SU-DHL-6 (cell line): ENCODE data around the gene RHOA.
"Not testable (repeated sequence)": the region's sequence is repeated elsewhere in the genome, so short reads cannot be mapped to it uniquely, and the experiment has no call there.

Experiments used
- H2AFZ ChIP-seq: fragments of 200-600 bp; sonication (generic); 2 replicates; pipeline ENCODE4 v1.6.1; 2014; ENCODE audit warnings: low read depth, mild to moderate bottlenecking, moderate library complexity, mixed read lengths, antibody characterized with exemption, low read length; ENCODE audit not compliant: severe bottlenecking
- H3F3A ChIP-seq: fragments of 200-600 bp; shearing (Covaris generic); 2 replicates; pipeline ENCODE4 v1.6.0; 2016; ENCODE audit warnings: antibody characterized with exemption, mild to moderate bottlenecking; ENCODE audit not compliant: insufficient read depth
- H3K27ac ChIP-seq: fragments of 200-600 bp; sonication (generic); 2 replicates; pipeline ENCODE4 v1.5.1; 2016; ENCODE audit warnings: low read depth, mild to moderate bottlenecking, low read length, moderate library complexity, mixed read lengths
- H3K27me3 ChIP-seq: fragments of 200-600 bp; sonication (generic), shearing (Covaris generic); 2 replicates; pipeline ENCODE4 v1.6.0; 2014; ENCODE audit warnings: mild to moderate bottlenecking, low read length
- H3K36me3 ChIP-seq: fragments of 200-600 bp; sonication (generic); 2 replicates; pipeline ENCODE4 v1.6.1; 2014; ENCODE audit warnings: mild to moderate bottlenecking, low read length, mixed read lengths
- H3K4me2 ChIP-seq: fragments of 300-600, 200-600 bp; shearing (Covaris generic), sonication (generic); 2 replicates; pipeline ENCODE4 v1.6.0; 2014; ENCODE audit warnings: low read length, low read depth, mild to moderate bottlenecking; ENCODE audit not compliant: poor library complexity, severe bottlenecking
- H3K4me3 ChIP-seq: fragments of 200-600 bp; sonication (generic); 2 replicates; pipeline ENCODE4 v1.5.1; 2014; ENCODE audit warnings: antibody characterized with exemption, low read length, mild to moderate bottlenecking, mixed read lengths; ENCODE audit not compliant: insufficient read depth, poor library complexity, severe bottlenecking
- H3K79me2 ChIP-seq: fragments of 200-600 bp; sonication (generic); 2 replicates; pipeline ENCODE4 v1.6.1; 2014; ENCODE audit warnings: mild to moderate bottlenecking, low read length, moderate library complexity; ENCODE audit not compliant: insufficient read depth
- H3K9ac ChIP-seq: fragments of 200-600 bp; sonication (generic); 2 replicates; pipeline ENCODE4 v1.7.0; 2014; ENCODE audit warnings: mild to moderate bottlenecking, low read length
- H3K9me2 ChIP-seq: fragments of 200-600 bp; sonication (generic); replicated peaks from 2 replicates; pipeline ENCODE4 v1.6.1; 2014; ENCODE audit warnings: low read length; ENCODE audit not compliant: insufficient read depth
- H3K9me3 ChIP-seq: fragments of 200-600 bp; sonication (generic); 2 replicates; pipeline ENCODE4 v1.6.1; 2014; ENCODE audit warnings: low read length, mixed read lengths; ENCODE audit not compliant: insufficient read depth
- H4K20me1 ChIP-seq: fragments of 200-600 bp; sonication (generic); 2 replicates; pipeline ENCODE4 v1.6.1; 2014; ENCODE audit warnings: low read depth, mild to moderate bottlenecking, antibody characterized with exemption, low read length, moderate library complexity, mixed read lengths
- EZH2phosphoT487 ChIP-seq: fragments of 200-600 bp; sonication (generic), shearing (Covaris generic); conservative IDR thresholded peaks from 2 replicates; pipeline ENCODE4 v1.6.1; 2018; ENCODE audit warnings: mild to moderate bottlenecking, antibody characterized with exemption, low read length, moderate library complexity, mixed read lengths
- TF ChIP-seq, protein P1 (sequence below): fragments of 200-600 bp; sonication (generic); IDR thresholded peaks from one replicate; pipeline ENCODE4 v1.5.1; 2017; ENCODE audit warnings: antibody characterized with exemption, mild to moderate bottlenecking, low read length, moderate library complexity; ENCODE audit not compliant: insufficient read depth, poor library complexity, severe bottlenecking

RHOA gene

DNA sequence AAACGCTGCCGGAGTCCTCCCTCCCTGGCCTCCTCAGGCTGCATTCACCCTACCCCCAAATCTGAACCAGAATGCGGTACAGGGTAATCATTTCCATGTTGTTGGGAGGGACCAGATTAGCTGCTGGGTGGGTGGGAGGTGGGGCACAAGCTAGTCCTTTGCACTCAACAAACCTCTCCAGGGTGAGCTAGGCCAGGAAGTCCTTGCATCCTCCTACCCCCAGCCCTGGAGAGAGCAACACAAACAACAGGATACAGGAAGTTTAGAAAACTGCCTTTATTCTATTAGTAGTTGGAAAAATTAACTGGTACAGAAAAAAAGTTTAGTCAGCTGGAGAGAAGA, 52.9 kb downstream of the RHOA start:
- Histone ChIP-seq H3K9me2 (no peaks in the 10 kb centered on the region), H2AFZ (no peak overlapping the region), H3K79me2 (peaks cover 6% of the 10 kb centered on the region; the same call in 1 of the 2 replicates), H3K27ac (peak overlapping the region; percentile 81), H3K36me3 (peaks cover 4% of the 10 kb centered on the region; the same call in 1 of the 2 replicates), H3K9ac (peak overlapping the region; percentile 67), H3K9me3 (no peaks in the 10 kb centered on the region), H4K20me1 (no peaks in the 10 kb centered on the region), H3K27me3 (no peaks in the 10 kb centered on the region), H3F3A (peaks cover 37% of the 10 kb centered on the region), H3K4me3 (peak overlapping the region; percentile 17), H3K4me2 (peak overlapping the region; percentile 68)
- no peak for TF ChIP-seq EZH2phosphoT487
- TF ChIP-seq, protein P1, sequence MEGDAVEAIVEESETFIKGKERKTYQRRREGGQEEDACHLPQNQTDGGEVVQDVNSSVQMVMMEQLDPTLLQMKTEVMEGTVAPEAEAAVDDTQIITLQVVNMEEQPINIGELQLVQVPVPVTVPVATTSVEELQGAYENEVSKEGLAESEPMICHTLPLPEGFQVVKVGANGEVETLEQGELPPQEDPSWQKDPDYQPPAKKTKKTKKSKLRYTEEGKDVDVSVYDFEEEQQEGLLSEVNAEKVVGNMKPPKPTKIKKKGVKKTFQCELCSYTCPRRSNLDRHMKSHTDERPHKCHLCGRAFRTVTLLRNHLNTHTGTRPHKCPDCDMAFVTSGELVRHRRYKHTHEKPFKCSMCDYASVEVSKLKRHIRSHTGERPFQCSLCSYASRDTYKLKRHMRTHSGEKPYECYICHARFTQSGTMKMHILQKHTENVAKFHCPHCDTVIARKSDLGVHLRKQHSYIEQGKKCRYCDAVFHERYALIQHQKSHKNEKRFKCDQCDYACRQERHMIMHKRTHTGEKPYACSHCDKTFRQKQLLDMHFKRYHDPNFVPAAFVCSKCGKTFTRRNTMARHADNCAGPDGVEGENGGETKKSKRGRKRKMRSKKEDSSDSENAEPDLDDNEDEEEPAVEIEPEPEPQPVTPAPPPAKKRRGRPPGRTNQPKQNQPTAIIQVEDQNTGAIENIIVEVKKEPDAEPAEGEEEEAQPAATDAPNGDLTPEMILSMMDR, result no peak

- Histone ChIP-seq H3K9ac (peak within 1 kb of the TSS; percentile 67), H3K27ac (peak within 1 kb of the TSS; percentile 81), H3K9me3 (no peaks in the 10 kb centered on the region), H3K4me2 (peak within 1 kb of the TSS; percentile 68), H3F3A (peaks cover 37% of the 10 kb centered on the region), H3K9me2 (no peaks in the 10 kb centered on the region), H3K36me3 (peaks cover 4% of the 10 kb centered on the region; the same call in 1 of the 2 replicates), H3K27me3 (no peaks in the 10 kb centered on the region), H2AFZ (peak within 1 kb of the TSS; percentile 39), H4K20me1 (no peaks in the 10 kb centered on the region), H3K4me3 (peak within 1 kb of the TSS; percentile 65), H3K79me2 (peaks cover 4% of the 10 kb centered on the region; the same call in 1 of the 2 replicates)
- TF ChIP-seq, protein P1, result no peak
- TF ChIP-seq EZH2phosphoT487, result no peak
Observed at GRCh38 chr3:49358217-49358883, 53.4 kb downstream of the RHOA start, which contains the start of gene GPX1. TSS of gene GPX1 (minus strand) at chr3:49358353. CDS start at chr3:49358278, 75 bp downstream.

DNA sequence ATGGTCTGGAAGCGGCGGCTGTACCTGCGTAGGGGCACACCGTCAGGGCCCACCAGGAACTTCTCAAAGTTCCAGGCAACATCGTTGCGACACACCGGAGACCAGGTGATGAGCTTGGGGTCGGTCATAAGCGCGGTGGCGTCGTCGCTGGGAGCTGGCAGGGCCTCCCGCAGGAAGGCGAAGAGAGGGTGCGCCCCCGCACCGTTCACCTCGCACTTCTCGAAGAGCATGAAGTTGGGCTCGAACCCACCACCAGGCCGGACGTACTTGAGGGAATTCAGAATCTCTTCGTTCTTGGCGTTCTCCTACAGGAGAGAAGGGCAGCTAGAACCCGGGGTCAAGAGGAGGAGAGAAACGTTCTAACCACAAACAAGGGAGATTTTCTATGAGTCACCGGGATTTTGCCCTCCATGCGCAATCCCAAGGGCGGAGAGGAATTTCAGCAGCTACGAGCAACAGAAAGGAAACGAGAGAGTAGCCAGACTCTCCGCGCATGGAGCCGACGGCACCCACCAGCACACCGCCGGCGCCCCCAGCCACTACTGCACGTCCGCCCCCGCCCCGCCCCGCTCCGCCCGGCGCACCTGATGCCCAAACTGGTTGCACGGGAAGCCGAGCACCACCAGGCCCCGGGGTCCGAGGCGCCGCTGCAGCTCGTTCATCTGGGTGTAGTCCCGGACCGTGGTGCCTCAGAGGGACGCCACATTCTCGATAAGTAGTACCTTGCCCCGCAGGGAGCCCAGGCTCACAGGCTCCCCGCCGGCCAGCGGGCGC, 54.1 kb downstream of the RHOA start:
- H3K4me2 ChIP-seq, result peak overlapping the region; percentile 68
- H2AFZ ChIP-seq, result peak overlapping the region; percentile 39
- H3K36me3 ChIP-seq, H3K79me2 ChIP-seq, H3K9me3 ChIP-seq, H3K9me2 ChIP-seq, H3K27me3 ChIP-seq, H4K20me1 ChIP-seq: not testable (repeated sequence)
- H3K4me3 ChIP-seq, result peak overlapping the region; percentile 65
- peak overlapping the region; percentile 67 for H3K9ac ChIP-seq
- H3F3A ChIP-seq, result peaks cover 34% of the 10 kb centered on the region
- H3K27ac ChIP-seq, result peak overlapping the region; percentile 81

DNA sequence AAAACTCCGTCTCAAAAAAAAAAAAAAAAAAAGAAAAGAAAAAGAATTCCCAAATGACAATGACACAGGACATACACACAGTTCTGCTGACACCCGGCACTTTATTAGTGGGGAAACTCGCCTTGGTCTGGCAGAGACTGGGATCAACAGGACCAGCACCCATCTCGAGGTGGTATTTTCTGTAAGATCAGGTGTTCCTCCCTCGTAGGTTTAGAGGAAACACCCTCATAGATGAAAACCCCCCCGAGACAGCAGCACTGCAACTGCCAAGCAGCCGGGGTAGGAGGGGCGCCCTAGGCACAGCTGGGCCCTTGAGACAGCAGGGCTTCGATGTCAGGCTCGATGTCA, 54.7 kb downstream of the RHOA start:
- Histone ChIP-seq H3K4me3 (peak overlapping the region; percentile 65), H3K4me2 (peak overlapping the region; percentile 68), H3F3A (peaks cover 30% of the 10 kb centered on the region), H3K9ac (peak overlapping the region; percentile 67)
- not testable (repeated sequence) for H3K79me2 ChIP-seq, H3K27ac ChIP-seq, H4K20me1 ChIP-seq, H2AFZ ChIP-seq, H3K36me3 ChIP-seq, H3K9me3 ChIP-seq, H3K9me2 ChIP-seq, H3K27me3 ChIP-seq
